ENCODE measurements around the gene FHIT.

GRCh38 chr3:60136601-60137000, 1114.7 kb downstream of the FHIT start:
- TF ChIP-seq POLR2A (IDR thresholded peaks at IDR 0.05), result no peak
- TF ChIP-seq CTCF (IDR thresholded peaks at IDR 0.05 in 4 of 5, conservative IDR thresholded peaks at IDR 0.05 in 1 of 5), result no peak
